Fibroblast of lung (primary cell): ENCODE results near the gene ACAP3. TPM values are rescaled to one million over a fixed set of nuclear protein-coding genes. Genes with fewer than 3 reads are reported as not detected.

ENCODE experiments used
- DNase-seq, 2 donors: peaks; one replicate each; pipeline versions ENCODE4 v3.0.0 to v3.0.0-alpha.2; 2010; ENCODE audit warnings: low read depth in 2 of 2
- H2AFZ ChIP-seq: 2 replicates; pipeline ENCODE4 v1.5.1; 2012; ENCODE audit warnings: low read length, control low read depth, inconsistent platforms
- H3K27ac ChIP-seq: 2 replicates; pipeline ENCODE4 v1.5.1; 2011; ENCODE audit warnings: low read length, control low read depth; ENCODE audit not compliant: insufficient read depth
- H3K27me3 ChIP-seq: 2 replicates; pipeline ENCODE4 v1.5.1; 2011; ENCODE audit warnings: mild to moderate bottlenecking, low read length; ENCODE audit not compliant: control insufficient read depth, insufficient read depth
- H3K36me3 ChIP-seq: 2 replicates; pipeline ENCODE4 v1.5.1; 2011; ENCODE audit warnings: low read length; ENCODE audit not compliant: control insufficient read depth, insufficient read depth
- H3K4me1 ChIP-seq: 2 replicates; pipeline ENCODE4 v1.5.1; 2011; ENCODE audit warnings: low read length; ENCODE audit not compliant: control insufficient read depth, insufficient read depth; ENCODE audit errors: extremely low read depth
- H3K4me2 ChIP-seq: 2 replicates; pipeline ENCODE4 v1.5.1; 2011; ENCODE audit warnings: low read length, control low read depth; ENCODE audit not compliant: insufficient read depth; ENCODE audit errors: extremely low read depth
- H3K4me3 ChIP-seq, 4 experiments: fragments of 200-600 bp in 1 of 4; sonication (generic) in 1 of 4; replicated peaks in 1 of 4; 2 replicates each; pipeline ENCODE4 v1.5.1; 2011 to 2016; ENCODE audit warnings: low read length in 4 of 4, low read depth in 3 of 4, mild to moderate bottlenecking in 3 of 4, control low read depth in 2 of 4, inconsistent platforms in 1 of 4, mixed read lengths in 1 of 4; ENCODE audit not compliant: insufficient read depth in 1 of 4; ENCODE audit errors: control extremely low read depth in 1 of 4
- H3K79me2 ChIP-seq: 2 replicates; pipeline ENCODE4 v1.5.1; 2012; ENCODE audit warnings: mild to moderate bottlenecking, low read length, inconsistent platforms; ENCODE audit not compliant: control insufficient read depth, insufficient read depth
- H3K9ac ChIP-seq: 2 replicates; pipeline ENCODE4 v1.5.1; 2011; ENCODE audit warnings: mild to moderate bottlenecking, low read length, control low read depth; ENCODE audit not compliant: insufficient read depth
- H3K9me3 ChIP-seq: 2 replicates; pipeline ENCODE4 v1.5.1; 2012; ENCODE audit warnings: low read depth, low read length; ENCODE audit not compliant: control insufficient read depth, insufficient read depth
- H4K20me1 ChIP-seq: 2 replicates; pipeline ENCODE4 v1.5.1; 2011; ENCODE audit warnings: low read length; ENCODE audit not compliant: control insufficient read depth, insufficient read depth; ENCODE audit errors: extremely low read depth
- EZH2 ChIP-seq: IDR thresholded peaks from 2 replicates; pipeline ENCODE4 v1.5.1; 2012; ENCODE audit warnings: low read length, control low read depth, mild to moderate bottlenecking; ENCODE audit errors: missing control alignments
- polyA plus RNA-seq, 2 donors: library from polyadenylated mRNA; depleted of rRNA in 1 of 2; stranded (reverse) in 1 of 2; unstranded in 1 of 2; fragments of >200 nt; gene quantifications; 2 replicates each; pipeline ENCODE4 v1.2.1, GENCODE V29; 2011 to 2012; ENCODE audit warnings: missing spikeins in 1 of 2
- total RNA-seq: library from RNA; depleted of rRNA; stranded (reverse); fragments of >200 nt; gene quantifications from 2 replicates; pipeline ENCODE4 v1.2.1, GENCODE V29; 2014
- TF ChIP-seq, protein P1 (sequence below), 2 donors: IDR thresholded peaks in 1 of 2; conservative IDR thresholded peaks in 1 of 2; 1 replicate in 1 of 2; 2 replicates in 1 of 2; pipeline ENCODE4 v1.5.1; 2011 to 2012; ENCODE audit warnings: low read length in 2 of 2, control low read depth in 1 of 2, inconsistent platforms in 1 of 2, low read depth in 1 of 2, mild to moderate bottlenecking in 1 of 2

Gene ACAP3
- total and polyA plus RNA-seq, 2 donors (not counting 1 experiment from before 2014, with no cell fraction given): 15.3 to 50.9 TPM

DNA sequence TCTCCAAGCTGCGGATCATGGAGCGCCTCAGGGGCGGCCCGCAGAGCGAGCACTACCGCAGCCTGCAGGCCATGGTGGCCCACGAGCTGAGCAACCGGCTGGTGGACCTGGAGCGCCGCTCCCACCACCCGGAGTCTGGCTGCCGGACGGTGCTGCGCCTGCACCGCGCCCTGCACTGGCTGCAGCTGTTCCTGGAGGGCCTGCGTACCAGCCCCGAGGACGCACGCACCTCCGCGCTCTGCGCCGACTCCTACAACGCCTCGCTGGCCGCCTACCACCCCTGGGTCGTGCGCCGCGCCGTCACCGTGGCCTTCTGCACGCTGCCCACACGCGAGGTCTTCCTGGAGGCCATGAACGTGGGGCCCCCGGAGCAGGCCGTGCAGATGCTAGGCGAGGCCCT, 19.6 kb upstream of the ACAP3 start:
- no peak overlapping the region for H3K4me3 ChIP-seq
- H3K36me3 ChIP-seq: peaks cover 8% of the 10 kb centered on the region
- peaks cover 13% of the 10 kb centered on the region for H3K4me1 ChIP-seq
- H3K9ac ChIP-seq: no peak overlapping the region
- TF ChIP-seq, protein P1, sequence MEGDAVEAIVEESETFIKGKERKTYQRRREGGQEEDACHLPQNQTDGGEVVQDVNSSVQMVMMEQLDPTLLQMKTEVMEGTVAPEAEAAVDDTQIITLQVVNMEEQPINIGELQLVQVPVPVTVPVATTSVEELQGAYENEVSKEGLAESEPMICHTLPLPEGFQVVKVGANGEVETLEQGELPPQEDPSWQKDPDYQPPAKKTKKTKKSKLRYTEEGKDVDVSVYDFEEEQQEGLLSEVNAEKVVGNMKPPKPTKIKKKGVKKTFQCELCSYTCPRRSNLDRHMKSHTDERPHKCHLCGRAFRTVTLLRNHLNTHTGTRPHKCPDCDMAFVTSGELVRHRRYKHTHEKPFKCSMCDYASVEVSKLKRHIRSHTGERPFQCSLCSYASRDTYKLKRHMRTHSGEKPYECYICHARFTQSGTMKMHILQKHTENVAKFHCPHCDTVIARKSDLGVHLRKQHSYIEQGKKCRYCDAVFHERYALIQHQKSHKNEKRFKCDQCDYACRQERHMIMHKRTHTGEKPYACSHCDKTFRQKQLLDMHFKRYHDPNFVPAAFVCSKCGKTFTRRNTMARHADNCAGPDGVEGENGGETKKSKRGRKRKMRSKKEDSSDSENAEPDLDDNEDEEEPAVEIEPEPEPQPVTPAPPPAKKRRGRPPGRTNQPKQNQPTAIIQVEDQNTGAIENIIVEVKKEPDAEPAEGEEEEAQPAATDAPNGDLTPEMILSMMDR (conservative IDR thresholded peaks at IDR 0.05 in 1 of 2, IDR thresholded peaks at IDR 0.05 in 1 of 2; ENCODE audit: low read depth in 1 of 2, low read length in 2 of 2): no peak
- no peak for TF ChIP-seq EZH2
- no peak overlapping the region for H3K27ac ChIP-seq
- no peak overlapping the region for H3K4me2 ChIP-seq
- H2AFZ ChIP-seq: no peak overlapping the region
- no peaks in the 10 kb centered on the region for H4K20me1 ChIP-seq
- no peak for DNase-seq
- no peaks in the 10 kb centered on the region for H3K9me3 ChIP-seq
- H3K79me2 ChIP-seq: peaks cover 29% of the 10 kb centered on the region
- no peaks in the 10 kb centered on the region for H3K27me3 ChIP-seq

DNA sequence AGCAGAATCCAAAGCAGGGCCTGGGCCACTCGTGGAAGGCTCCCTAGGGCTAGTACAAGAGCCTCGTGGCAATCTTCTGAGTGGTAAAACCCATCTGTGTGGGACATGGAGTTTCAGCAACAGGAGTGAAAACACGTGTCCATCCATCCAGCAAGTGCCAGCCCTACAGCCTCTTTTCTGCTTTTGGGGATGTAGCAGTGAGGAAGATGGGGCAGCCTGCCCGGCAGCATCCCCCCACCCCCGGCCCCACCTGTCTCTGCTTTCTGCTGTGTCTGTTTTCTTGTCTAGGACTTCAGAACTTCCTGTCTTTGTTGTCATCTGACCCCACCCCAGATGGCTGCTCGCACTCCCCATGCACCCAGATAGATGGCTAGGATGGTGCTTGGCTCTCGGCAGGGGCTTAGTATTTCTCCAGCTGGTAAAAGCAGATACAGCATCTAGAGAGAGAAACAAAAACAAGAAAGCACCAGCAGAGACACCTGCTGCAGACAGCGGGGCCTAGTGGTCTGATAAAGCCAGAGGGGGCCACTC, 18.4 kb upstream of the ACAP3 start:
- Histone ChIP-seq H3K27ac (no peak overlapping the region), H2AFZ (no peak overlapping the region), H3K4me2 (peak overlapping the region; percentile 25), H3K4me1 (peaks cover 14% of the 10 kb centered on the region), H3K4me3 (peak overlapping the region in 1 of 4 experiments; percentile 84), H3K27me3 (no peaks in the 10 kb centered on the region), H3K36me3 (peaks cover 10% of the 10 kb centered on the region), H4K20me1 (no peaks in the 10 kb centered on the region), H3K9ac (no peak overlapping the region), H3K9me3 (no peaks in the 10 kb centered on the region), H3K79me2 (peaks cover 41% of the 10 kb centered on the region)
- DNase-seq: no peak
- TF ChIP-seq, protein P1 (conservative IDR thresholded peaks at IDR 0.05 in 1 of 2, IDR thresholded peaks at IDR 0.05 in 1 of 2; ENCODE audit: low read depth in 1 of 2, low read length in 2 of 2): no peak
- no peak for TF ChIP-seq EZH2

DNA sequence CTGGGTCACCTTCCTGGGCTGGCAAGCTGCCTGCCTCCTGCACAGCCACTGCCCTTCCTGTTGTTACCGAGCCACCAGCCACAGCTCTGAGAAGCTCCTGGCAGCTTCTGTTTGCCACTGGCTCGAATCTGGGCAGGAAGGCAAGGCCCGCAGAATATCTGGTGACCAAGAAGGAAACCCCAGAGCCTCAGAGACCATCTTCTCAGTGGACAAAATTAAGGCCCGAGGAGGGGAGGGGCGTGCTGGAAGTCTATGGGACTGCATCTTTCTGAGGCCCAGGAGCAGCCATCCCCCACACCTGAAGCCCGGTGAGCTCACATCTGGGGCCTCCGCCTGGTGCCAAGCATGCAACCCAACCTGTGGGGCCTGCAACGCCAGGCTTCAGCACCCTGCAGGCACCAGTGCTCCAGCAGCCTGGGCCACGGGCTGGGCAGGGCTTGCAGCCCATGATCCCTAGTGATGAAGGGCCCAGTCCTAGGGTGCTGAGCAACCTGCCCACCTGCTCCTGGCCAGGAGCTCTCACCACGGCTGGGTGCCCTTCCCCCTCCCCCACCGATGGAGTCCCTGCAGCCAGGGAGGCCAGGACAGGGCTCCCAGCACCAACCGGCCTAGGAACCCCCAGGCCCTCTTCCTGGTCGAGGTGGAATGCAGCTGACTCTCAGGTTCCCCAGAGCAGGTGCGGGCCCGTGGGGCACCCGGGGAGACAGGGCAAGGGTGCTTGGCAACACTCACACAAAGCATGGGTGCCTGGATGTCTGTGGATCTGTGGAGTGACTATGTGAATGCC, 17.8 kb upstream of the ACAP3 start:
- Histone ChIP-seq H3K27ac (peak overlapping the region; percentile 70), H3K9me3 (no peaks in the 10 kb centered on the region), H3K4me1 (peaks cover 19% of the 10 kb centered on the region), H3K9ac (peak overlapping the region; percentile 78), H3K79me2 (peaks cover 47% of the 10 kb centered on the region), H3K36me3 (peaks cover 10% of the 10 kb centered on the region), H3K4me3 (peak overlapping the region; percentile 68 to 86 (median 80)), H4K20me1 (no peaks in the 10 kb centered on the region), H3K4me2 (peak overlapping the region; percentile 92), H3K27me3 (no peaks in the 10 kb centered on the region), H2AFZ (no peak overlapping the region)
- DNase-seq: no peak
- TF ChIP-seq, protein P1 (conservative IDR thresholded peaks at IDR 0.05 in 1 of 2, IDR thresholded peaks at IDR 0.05 in 1 of 2; ENCODE audit: low read depth in 1 of 2, low read length in 2 of 2): no peak
- no peak for TF ChIP-seq EZH2
